CD14-positive monocyte (primary cell): Measurements from ENCODE around the gene ADAM19. TPM values are rescaled to one million over a fixed set of nuclear protein-coding genes. Genes with fewer than 3 reads are reported as not detected.
A peak's percentile ranks its signal among the peaks of the same experiment; 100 is the strongest.

ENCODE experiments used
- DNase-seq, 3 donors: peaks; one replicate each; pipeline ENCODE4 v3.0.0-alpha.2; 2011 to 2022
- H2AFZ ChIP-seq: 2 replicates; pipeline ENCODE4 v1.6.0; 2012; ENCODE audit warnings: mild to moderate bottlenecking, low read depth, low read length, inconsistent platforms; ENCODE audit not compliant: insufficient read depth, poor library complexity, severe bottlenecking
- H3K27ac ChIP-seq, 2 donors: 1 replicate in 1 of 2; 2 replicates in 1 of 2; pipeline ENCODE4 v1.5.1; 2012 to 2013; ENCODE audit warnings: low read length in 2 of 2, control low read depth in 1 of 2, inconsistent platforms in 1 of 2, low read depth in 1 of 2, mild to moderate bottlenecking in 1 of 2
- H3K27me3 ChIP-seq, 2 donors: one replicate each; pipeline versions ENCODE4 v1.6.0 to v1.6.1; 2011 to 2013; ENCODE audit warnings: low read length in 2 of 2; ENCODE audit not compliant: control insufficient read depth in 2 of 2, insufficient read depth in 2 of 2
- H3K36me3 ChIP-seq, 2 donors: replicated peaks in 1 of 2; 1 replicate in 1 of 2; 2 replicates in 1 of 2; pipeline versions ENCODE4 v1.5.1 to v1.6.1; 2012 to 2013; ENCODE audit warnings: low read length in 2 of 2, control low read depth in 1 of 2, inconsistent platforms in 1 of 2, mild to moderate bottlenecking in 1 of 2; ENCODE audit not compliant: insufficient read depth in 2 of 2, control insufficient read depth in 1 of 2
- H3K4me1 ChIP-seq, 2 donors: 1 replicate in 1 of 2; 2 replicates in 1 of 2; pipeline versions ENCODE4 v1.5.1 to v1.6.1; 2012 to 2013; ENCODE audit warnings: low read length in 2 of 2, control low read depth in 1 of 2, inconsistent platforms in 1 of 2, mild to moderate bottlenecking in 1 of 2, moderate library complexity in 1 of 2; ENCODE audit not compliant: insufficient read depth in 2 of 2, control insufficient read depth in 1 of 2
- H3K4me2 ChIP-seq: replicated peaks from 2 replicates; pipeline ENCODE3; 2012; ENCODE audit warnings: low read length, moderate library complexity, mild to moderate bottlenecking; ENCODE audit not compliant: poor library complexity, severe bottlenecking; ENCODE audit errors: extremely low read depth
- H3K4me3 ChIP-seq, 3 experiments: fragments of 200-600 bp in 1 of 3; sonication (generic) in 1 of 3; replicated peaks in 1 of 3; 1 replicate in 2 of 3; 2 replicates in 1 of 3; pipeline ENCODE4 v1.5.1; 2011 to 2013; ENCODE audit warnings: low read length in 3 of 3, mild to moderate bottlenecking in 3 of 3, control low read depth in 2 of 3, low read depth in 2 of 3, inconsistent platforms in 1 of 3, moderate library complexity in 1 of 3
- H3K79me2 ChIP-seq: 2 replicates; pipeline ENCODE4 v1.6.0; 2012; ENCODE audit warnings: mild to moderate bottlenecking, control low read depth, inconsistent platforms, low read length, moderate library complexity; ENCODE audit not compliant: insufficient read depth
- H3K9ac ChIP-seq: 2 replicates; pipeline ENCODE4 v1.6.0; 2017; ENCODE audit warnings: low read length, mild to moderate bottlenecking; ENCODE audit not compliant: insufficient read depth, poor library complexity, severe bottlenecking
- H3K9me3 ChIP-seq, 2 donors: replicated peaks in 1 of 2; 1 replicate in 1 of 2; 2 replicates in 1 of 2; pipeline versions ENCODE4 v1.5.1 to v1.6.1; 2012 to 2013; ENCODE audit warnings: low read length in 2 of 2, control low read depth in 1 of 2; ENCODE audit not compliant: control insufficient read depth in 1 of 2, insufficient read depth in 1 of 2
- H4K20me1 ChIP-seq: 2 replicates; pipeline ENCODE4 v1.6.0; 2012; ENCODE audit warnings: mild to moderate bottlenecking, low read length, control low read depth, moderate library complexity; ENCODE audit not compliant: insufficient read depth
- H3K27ac Mint-ChIP-seq, 7 donors: one replicate each; pipeline ENCODE4 v1.8.0; 2020; ENCODE audit warnings: mild to moderate bottlenecking in 7 of 7, mixed read lengths in 7 of 7, moderate library complexity in 6 of 7, inconsistent platforms in 2 of 7
- H3K27me3 Mint-ChIP-seq, 3 donors: one replicate each; pipeline ENCODE4 v1.8.0; 2021 to 2022; ENCODE audit warnings: low read depth in 3 of 3, mild to moderate bottlenecking in 3 of 3, mixed read lengths in 3 of 3, moderate library complexity in 3 of 3, inconsistent platforms in 1 of 3
- H3K36me3 Mint-ChIP-seq, 2 donors: one replicate each; pipeline ENCODE4 v1.8.0; 2020; ENCODE audit warnings: mixed read lengths in 2 of 2, inconsistent platforms in 1 of 2, mild to moderate bottlenecking in 1 of 2
- H3K4me1 Mint-ChIP-seq: one replicate; pipeline ENCODE4 v1.8.0; 2020; ENCODE audit warnings: mild to moderate bottlenecking, mixed read lengths
- H3K4me3 Mint-ChIP-seq, 2 donors: one replicate each; pipeline ENCODE4 v1.8.0; 2020; ENCODE audit warnings: mild to moderate bottlenecking in 2 of 2, mixed read lengths in 2 of 2, moderate library complexity in 1 of 2
- H3K9me3 Mint-ChIP-seq, 7 donors: one replicate each; pipeline ENCODE4 v1.8.0; 2020 to 2022; ENCODE audit warnings: mixed read lengths in 7 of 7, mild to moderate bottlenecking in 6 of 7, moderate library complexity in 6 of 7, inconsistent platforms in 2 of 7
- WGBS: methylation state at CpG from one replicate; pipeline ENCODE4 v1.1.5; 2013; ENCODE audit warnings: missing lambda C conversion rate; ENCODE audit not compliant: insufficient coverage; 5-methylcytosine and 5-hydroxymethylcytosine counted together
- intact Hi-C, 2 donors: fragments of 100-400 bp; cut with micrococcal nuclease; formaldehyde crosslinking; loops; one replicate each; pipeline versions ENCODE4 v1.15.0 to v1.15.1; 2023
- polyA plus RNA-seq, 3 donors: library from polyadenylated mRNA; depleted of rRNA in 1 of 3; unstranded in 2 of 3; stranded (reverse) in 1 of 3; fragments of 300-500 nt in 2 of 3; fragments of >200 nt in 1 of 3; fragmentation: Illumina TruSeq in 2 of 3; gene quantifications; 1 replicate in 2 of 3; 2 replicates in 1 of 3; pipeline ENCODE4 v1.2.3, GENCODE V29; 2012 to 2021
- TF ChIP-seq, protein P1 (sequence below): fragments of 200-600 bp; IDR thresholded peaks from one replicate; pipeline ENCODE4 v1.8.0; 2022; ENCODE audit warnings: antibody characterized with exemption, mild to moderate bottlenecking

Gene ADAM19
- polyA plus RNA-seq, 3 donors: 3.0 to 12.7 (median 6.2) TPM

DNA sequence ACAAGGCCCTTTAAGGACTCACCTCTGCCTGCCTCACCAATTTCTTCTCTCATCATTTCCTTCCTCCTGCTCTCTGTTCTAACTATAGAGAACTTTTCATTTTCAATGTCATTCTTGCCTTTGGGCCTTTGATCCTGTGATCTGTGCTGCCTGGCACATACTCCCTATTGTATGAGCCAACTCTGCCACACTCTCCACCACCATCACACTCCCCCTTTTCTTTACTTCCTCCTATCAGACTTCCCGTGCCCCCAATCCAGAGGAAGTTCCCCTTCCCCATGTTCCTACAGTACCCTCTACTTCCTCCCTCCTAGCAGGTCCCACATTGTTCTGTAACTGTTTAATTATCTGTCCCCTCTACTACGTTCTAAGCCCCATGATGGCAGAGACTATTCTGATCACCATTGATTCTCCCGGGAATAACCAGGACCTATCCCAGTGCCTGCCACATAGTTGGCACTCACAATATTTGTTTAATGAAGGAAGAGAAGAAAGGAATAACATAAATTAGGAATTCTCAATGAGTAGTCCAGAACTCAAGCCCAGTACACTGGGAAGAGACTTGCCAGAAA, 27.5 kb downstream of the ADAM19 start:
- Mint-ChIP-seq H3K4me3 (peak overlapping the region in 1 of 2 donors; percentile 74), H3K27me3 (peaks cover 0 to 5% (median 0%) of the 10 kb centered on the region in 3 donors), H3K9me3 (peaks cover 0 to 4% (median 0%) of the 10 kb centered on the region in 7 donors), H3K27ac (peak overlapping the region; percentile 59 to 89 (median 84)), H3K36me3 (peaks cover 27 to 37% of the 10 kb centered on the region in 2 donors), H3K4me1 (peaks cover 50% of the 10 kb centered on the region)
- Histone ChIP-seq H3K4me1 (peaks cover 26 to 44% of the 10 kb centered on the region in 2 donors), H3K36me3 (peaks cover 0 to 5% of the 10 kb centered on the region in 2 donors), H4K20me1 (peaks cover 22% of the 10 kb centered on the region), H2AFZ (no peak overlapping the region), H3K27ac (peak overlapping the region in 1 of 2 donors; percentile 24), H3K27me3 (no peaks in the 10 kb centered on the region), H3K4me2 (peak overlapping the region; percentile 36), H3K9me3 (no peaks in the 10 kb centered on the region), H3K9ac (no peak overlapping the region), H3K4me3 (peak overlapping the region in 1 of 3 experiments; percentile 35), H3K79me2 (peaks cover 29% of the 10 kb centered on the region)
- TF ChIP-seq, protein P1, sequence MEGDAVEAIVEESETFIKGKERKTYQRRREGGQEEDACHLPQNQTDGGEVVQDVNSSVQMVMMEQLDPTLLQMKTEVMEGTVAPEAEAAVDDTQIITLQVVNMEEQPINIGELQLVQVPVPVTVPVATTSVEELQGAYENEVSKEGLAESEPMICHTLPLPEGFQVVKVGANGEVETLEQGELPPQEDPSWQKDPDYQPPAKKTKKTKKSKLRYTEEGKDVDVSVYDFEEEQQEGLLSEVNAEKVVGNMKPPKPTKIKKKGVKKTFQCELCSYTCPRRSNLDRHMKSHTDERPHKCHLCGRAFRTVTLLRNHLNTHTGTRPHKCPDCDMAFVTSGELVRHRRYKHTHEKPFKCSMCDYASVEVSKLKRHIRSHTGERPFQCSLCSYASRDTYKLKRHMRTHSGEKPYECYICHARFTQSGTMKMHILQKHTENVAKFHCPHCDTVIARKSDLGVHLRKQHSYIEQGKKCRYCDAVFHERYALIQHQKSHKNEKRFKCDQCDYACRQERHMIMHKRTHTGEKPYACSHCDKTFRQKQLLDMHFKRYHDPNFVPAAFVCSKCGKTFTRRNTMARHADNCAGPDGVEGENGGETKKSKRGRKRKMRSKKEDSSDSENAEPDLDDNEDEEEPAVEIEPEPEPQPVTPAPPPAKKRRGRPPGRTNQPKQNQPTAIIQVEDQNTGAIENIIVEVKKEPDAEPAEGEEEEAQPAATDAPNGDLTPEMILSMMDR: no peak
- 7% methylated on average over 1 of the region's 3 CpGs for WGBS
- intact Hi-C loops: no loop called here
- DNase-seq: peak in 2 of 3 donors; percentile 53 to 66

DNA sequence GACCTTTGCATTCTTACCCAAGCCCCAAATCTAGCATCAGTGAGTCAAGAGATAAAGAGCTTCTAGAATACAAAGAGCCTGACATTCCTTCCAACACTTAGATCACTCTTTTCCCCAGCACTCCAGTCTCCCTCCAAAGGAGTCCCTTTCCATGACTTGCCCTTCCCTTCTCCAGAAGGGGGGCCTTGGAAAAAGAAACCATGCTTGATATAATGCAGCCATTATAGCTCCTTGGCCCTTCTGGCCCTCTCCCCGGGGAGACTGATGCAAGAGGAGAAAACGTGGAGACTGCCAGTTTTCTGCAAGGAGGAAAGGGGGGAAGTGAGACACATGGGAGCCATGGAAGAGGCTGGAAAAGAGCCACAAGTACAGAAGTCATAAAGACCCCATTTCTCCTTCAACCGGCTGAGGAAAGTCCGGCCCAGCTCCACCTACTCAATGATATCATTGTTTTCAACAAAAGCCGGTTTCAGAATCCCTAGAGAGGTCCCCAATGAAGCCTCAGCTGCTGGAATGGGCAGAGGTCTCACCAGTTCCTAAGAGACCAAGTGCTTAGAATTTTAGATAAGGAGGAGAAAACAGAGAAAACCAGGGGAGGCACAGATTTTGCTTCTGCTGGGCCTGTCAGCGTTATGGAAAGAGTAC, 29.0 kb downstream of the ADAM19 start:
- no peak overlapping the region for H3K9ac ChIP-seq

More for the DNA sequence above, 29.0 kb downstream of the ADAM19 start:
- H3K27ac Mint-ChIP-seq: peak overlapping the region in 1 of 7 donors; percentile 12
- Histone ChIP-seq H2AFZ (no peak overlapping the region), H3K4me1 (peaks cover 30 to 50% of the 10 kb centered on the region in 2 donors), H3K79me2 (peaks cover 29% of the 10 kb centered on the region), H3K36me3 (no peaks in the 10 kb centered on the region), H3K27me3 (no peaks in the 10 kb centered on the region), H4K20me1 (peaks cover 22% of the 10 kb centered on the region), H3K9me3 (no peaks in the 10 kb centered on the region), H3K27ac (no peak overlapping the region), H3K4me2 (no peak overlapping the region), H3K4me3 (no peak overlapping the region)
- intact Hi-C loops: no loop called here
- TF ChIP-seq, protein P1: no peak
- no peak for DNase-seq
- no peak overlapping the region for H3K4me3 Mint-ChIP-seq
- H3K27me3 Mint-ChIP-seq: peaks cover 0 to 5% (median 0%) of the 10 kb centered on the region in 3 donors
- H3K4me1 Mint-ChIP-seq: peaks cover 55% of the 10 kb centered on the region
- H3K36me3 Mint-ChIP-seq: peaks cover 24 to 27% of the 10 kb centered on the region in 2 donors
- 78% methylated on average over 2 of the region's 6 CpGs for WGBS
- H3K9me3 Mint-ChIP-seq: peaks cover 0 to 4% (median 0%) of the 10 kb centered on the region in 7 donors
